Measurements from ENCODE around the gene RXYLT1.
"Not testable (repeated sequence)": the region's sequence is repeated elsewhere in the genome, so short reads cannot be mapped to it uniquely, and the experiment has no call there.

- TF ChIP-seq POLR2AphosphoS5 (IDR thresholded peaks at IDR 0.05; ENCODE audit: borderline replicate concordance, low read depth, low read length); EZH2 (IDR thresholded peaks at IDR 0.05): not testable (repeated sequence)
Measured at GRCh38 chr12:63733585-63733984, 46.1 kb upstream of the RXYLT1 start.
